H1 (cell line): ENCODE measurements around the gene ALK. TPM values are rescaled to one million over a fixed set of nuclear protein-coding genes. Genes with fewer than 3 reads are reported as not detected.

Experiments
- CBX5 ChIP-seq: fragments of 300-800, 300-1000 bp; sonication (generic); IDR thresholded peaks from 2 replicates; pipeline ENCODE4 v1.7.1; 2016; ENCODE audit warnings: antibody characterized with exemption, low read length, low read depth
- EP300 ChIP-seq, 2 experiments: IDR thresholded peaks; 1 replicate in 1 of 2; 2 replicates in 1 of 2; pipeline ENCODE4 v1.6.1; 2011 to 2012; ENCODE audit warnings: low read depth in 2 of 2, low read length in 2 of 2, mild to moderate bottlenecking in 2 of 2, borderline replicate concordance in 1 of 2, inconsistent platforms in 1 of 2, moderate library complexity in 1 of 2
- SP4 ChIP-seq: IDR thresholded peaks from 2 replicates; pipeline ENCODE4 v1.6.1; 2012; ENCODE audit warnings: low read length, inconsistent platforms
- polyA plus RNA-seq, 7 experiments: library from polyadenylated mRNA; depleted of rRNA in 3 of 7; stranded (reverse) in 5 of 7; unstranded in 2 of 7; fragments of >200 nt in 5 of 7; fragments of 200-250 nt in 2 of 7; gene quantifications; 1 replicate in 5 of 7; 2 replicates in 1 of 7; 4 replicates in 1 of 7; pipeline versions ENCODE4 v1.2.1 to v1.2.3, GENCODE V29; 2011 to 2013; ENCODE audit warnings: missing spikeins in 2 of 7, mixed read lengths in 2 of 7
- total RNA-seq: library from RNA; stranded (reverse); fragmentation: NEBNext Ultra II Directional; extraction: Animal tissue kit (Norgen Biotek cat#: 25700); gene quantifications from 2 replicates; pipeline ENCODE4 v1.2.1, GENCODE V29; 2021

Gene ALK
- total and polyA plus RNA-seq, 2 of the 8 experiments (the other 6 are each of a cell fraction or from before 2014, with no cell fraction given) = 0.02 to 0.09 TPM

DNA sequence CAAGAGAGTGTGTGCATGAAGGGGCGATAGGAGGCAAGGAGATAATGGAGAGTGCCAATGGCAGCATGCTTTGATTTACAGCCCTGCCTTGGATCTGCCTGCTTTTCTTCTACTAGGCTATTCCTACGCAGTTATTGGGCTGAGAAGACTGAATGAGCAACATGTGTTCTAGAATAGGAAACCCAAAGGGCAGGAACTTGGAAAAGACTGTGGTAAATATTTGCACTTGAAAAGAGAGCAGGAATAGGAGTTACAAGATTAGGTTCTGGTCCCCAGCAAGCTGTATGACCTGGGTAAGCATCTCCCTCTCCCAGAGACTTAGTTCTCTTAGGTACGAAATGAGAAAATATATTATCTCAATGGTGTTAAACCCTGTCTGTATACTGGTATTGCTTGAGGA is 438.5 kb downstream of the ALK start (continued):
- TF ChIP-seq EP300 (IDR thresholded peaks at IDR 0.05; ENCODE audit: borderline replicate concordance in 1 of 2, low read depth in 2 of 2, low read length in 2 of 2) = no peak
- TF ChIP-seq CBX5 = no peak
- TF ChIP-seq SP4 = no peak
- TF ChIP-seq, all 59 proteins: peak for 0
